NCI-H345 treated with DMSO at 0.1 percent for 48 hours (cell line): Measurements from ENCODE around the gene RIPOR3.

Experiments
- DNase-seq: peaks from one replicate; lab custom pipeline; 2025; ENCODE audit not compliant: unreplicated experiment; lab: John Stamatoyannopoulos, UW

Gene RIPOR3, protein sequence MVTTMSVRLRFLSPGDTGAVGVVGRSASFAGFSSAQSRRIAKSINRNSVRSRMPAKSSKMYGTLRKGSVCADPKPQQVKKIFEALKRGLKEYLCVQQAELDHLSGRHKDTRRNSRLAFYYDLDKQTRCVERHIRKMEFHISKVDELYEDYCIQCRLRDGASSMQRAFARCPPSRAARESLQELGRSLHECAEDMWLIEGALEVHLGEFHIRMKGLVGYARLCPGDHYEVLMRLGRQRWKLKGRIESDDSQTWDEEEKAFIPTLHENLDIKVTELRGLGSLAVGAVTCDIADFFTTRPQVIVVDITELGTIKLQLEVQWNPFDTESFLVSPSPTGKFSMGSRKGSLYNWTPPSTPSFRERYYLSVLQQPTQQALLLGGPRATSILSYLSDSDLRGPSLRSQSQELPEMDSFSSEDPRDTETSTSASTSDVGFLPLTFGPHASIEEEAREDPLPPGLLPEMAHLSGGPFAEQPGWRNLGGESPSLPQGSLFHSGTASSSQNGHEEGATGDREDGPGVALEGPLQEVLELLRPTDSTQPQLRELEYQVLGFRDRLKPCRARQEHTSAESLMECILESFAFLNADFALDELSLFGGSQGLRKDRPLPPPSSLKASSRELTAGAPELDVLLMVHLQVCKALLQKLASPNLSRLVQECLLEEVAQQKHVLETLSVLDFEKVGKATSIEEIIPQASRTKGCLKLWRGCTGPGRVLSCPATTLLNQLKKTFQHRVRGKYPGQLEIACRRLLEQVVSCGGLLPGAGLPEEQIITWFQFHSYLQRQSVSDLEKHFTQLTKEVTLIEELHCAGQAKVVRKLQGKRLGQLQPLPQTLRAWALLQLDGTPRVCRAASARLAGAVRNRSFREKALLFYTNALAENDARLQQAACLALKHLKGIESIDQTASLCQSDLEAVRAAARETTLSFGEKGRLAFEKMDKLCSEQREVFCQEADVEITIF

DNA sequence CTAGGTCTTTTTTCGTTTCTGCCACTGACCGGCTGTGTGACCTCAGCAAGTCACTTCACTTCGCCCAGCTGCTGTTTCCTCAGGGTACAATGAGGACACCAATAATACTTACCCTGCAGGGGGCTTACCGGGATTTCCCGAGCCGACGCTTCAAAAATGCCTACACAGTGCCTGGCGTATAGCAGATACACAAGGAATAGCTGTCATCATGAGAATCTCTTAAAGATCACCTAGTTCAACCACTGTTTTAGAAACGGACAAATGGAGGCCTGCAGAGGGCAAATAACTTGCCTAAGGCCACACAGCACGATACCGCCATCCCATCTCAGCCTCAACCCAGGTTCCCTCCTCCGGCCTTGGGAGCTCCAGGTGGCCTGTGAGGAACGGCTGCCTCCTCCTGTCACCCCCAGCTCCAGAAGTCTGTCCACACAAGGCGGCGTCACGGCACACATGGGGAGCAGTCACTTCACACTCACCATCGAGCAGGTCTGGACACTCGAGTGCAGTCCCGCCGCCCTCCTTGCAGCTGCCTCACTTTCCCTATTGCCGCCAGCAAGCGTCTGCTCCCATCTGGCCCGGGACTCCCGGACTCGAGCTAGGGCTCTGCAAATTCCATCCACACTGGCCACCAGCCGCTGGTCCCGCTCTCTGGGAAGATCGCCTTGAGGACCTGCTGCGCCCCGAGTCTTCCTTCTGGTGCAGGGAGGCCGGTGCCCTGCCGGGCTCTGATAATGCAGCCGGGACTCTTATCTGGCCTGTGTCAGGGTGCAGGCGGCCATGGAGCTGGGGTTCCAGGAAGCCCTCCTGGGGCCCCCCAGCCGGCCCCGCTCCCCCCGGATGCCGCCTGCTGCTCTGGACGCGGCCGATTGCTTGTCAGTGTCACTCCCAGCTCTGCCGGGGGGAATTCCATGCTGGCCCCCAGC, at the start of gene RIPOR3:
Gene RIPOR3 (minus strand): TSS at position 893 of the 923 bp plus-strand sequence. CDS start 414 bp downstream, at position 479.
- DNase-seq = no peak

DNA sequence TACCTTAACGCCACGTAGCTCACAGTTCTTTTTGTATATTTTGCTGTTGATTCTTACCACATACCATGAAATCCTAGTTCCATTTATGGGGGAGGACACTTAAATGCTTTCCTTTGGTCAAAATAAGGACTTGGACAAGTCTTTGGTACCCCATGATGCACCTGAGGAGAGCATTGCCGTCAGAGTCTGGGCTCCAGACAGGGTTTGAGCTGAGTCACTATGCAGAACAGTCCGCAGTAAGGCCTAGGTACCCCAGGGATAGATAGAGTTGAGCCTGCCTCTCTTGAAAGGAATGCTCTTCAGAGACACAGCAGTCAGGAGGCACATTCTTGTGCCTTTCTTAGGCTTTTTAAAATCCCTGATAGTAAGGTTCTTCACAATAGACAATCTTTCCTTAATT, 46.0 kb upstream of the RIPOR3 start:
- no peak for DNase-seq

DNA sequence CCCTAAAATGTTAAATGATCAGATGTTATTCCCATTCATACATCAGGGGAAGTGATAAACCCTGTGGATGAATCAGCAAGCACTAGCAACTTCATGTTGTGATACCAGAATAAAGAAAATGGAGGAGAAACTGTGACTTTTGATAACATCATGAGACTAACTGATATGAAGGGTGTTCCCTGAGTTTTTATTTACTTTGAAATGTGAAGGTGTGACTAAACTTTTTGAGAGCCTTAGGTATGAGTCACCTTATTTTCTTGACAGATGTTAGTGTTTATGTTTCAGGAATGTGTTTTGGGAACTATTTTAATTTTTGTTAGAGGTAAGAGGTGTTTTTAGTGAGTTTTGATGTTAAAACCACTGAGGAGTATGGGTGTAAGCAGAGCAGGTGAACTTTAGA, 44.5 kb upstream of the RIPOR3 start:
- no peak for DNase-seq

DNA sequence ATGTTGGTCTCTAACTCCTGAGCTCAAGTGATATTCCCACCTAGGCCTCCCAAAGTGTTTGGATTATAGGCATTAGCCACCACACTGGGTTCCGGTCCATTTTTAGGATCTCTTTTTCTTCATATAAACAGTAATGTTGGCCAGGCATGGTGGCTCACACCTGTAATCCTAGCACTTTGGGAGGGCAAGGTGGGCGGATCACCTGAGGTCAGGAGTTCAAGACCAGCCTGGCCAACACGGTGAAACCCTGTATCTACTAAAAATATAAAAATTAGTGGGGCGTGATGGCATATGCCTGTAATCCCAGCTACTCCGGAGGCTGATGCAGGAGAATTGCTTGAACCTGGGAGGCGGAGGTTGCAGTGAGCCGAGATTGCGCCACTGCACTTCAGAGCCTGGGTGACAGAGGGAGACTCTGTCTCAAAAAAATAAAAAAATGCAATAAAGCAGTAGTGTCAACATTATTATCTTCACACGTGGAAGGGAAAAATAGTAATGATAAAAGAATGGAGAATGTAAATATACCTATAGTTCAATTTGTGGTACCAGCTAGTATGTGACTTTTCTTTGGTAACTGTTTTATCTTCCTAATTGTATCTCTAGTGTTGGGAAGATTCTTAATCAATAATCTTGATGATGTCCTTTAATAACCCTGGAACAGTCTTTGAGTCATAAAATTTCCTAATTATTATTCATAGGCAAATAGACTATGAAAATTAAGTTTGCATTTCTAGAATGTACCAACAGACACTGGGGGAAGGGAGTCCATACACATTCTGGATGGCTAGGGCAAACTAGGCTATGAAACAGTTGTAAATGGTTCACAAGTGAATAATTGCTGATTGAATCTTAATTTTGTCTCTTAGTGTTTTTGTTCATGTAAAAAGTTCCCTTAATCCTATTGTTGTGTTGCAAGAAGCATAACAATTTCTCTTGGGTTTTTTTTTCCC, 43.7 kb upstream of the RIPOR3 start:
- no peak for DNase-seq

DNA sequence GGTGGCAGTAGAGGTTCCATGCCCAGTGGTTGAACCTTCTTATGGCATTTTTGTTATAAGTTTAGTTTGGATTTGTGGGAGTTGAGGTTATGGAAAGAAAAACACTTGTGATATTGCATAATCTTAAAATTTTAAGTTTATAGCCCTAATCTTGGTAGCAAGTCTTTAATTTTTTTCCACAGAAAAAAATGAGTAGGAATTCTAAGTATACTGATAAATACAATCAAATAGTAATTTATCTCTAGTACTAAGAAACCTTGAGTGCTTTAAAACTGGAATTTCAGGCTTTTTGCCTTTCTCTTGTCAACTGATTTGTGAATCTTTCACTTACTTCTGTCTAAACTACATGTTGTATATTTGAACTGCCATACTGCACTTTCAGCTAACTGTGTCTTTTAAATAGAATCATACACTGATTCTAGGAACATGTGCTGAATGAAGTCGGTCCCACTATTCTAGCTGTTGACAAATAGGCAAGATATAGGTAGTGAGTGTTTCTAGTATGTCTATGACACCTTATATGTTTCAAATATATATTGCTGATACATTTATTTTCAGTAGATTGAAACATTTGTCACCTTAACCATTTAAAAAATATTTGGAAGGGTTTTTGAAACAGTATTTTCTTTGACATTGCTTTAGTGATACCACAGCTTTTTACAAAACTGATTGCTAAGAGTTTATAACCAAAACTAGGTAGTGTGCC, 42.5 kb upstream of the RIPOR3 start:
- no peak for DNase-seq

DNA sequence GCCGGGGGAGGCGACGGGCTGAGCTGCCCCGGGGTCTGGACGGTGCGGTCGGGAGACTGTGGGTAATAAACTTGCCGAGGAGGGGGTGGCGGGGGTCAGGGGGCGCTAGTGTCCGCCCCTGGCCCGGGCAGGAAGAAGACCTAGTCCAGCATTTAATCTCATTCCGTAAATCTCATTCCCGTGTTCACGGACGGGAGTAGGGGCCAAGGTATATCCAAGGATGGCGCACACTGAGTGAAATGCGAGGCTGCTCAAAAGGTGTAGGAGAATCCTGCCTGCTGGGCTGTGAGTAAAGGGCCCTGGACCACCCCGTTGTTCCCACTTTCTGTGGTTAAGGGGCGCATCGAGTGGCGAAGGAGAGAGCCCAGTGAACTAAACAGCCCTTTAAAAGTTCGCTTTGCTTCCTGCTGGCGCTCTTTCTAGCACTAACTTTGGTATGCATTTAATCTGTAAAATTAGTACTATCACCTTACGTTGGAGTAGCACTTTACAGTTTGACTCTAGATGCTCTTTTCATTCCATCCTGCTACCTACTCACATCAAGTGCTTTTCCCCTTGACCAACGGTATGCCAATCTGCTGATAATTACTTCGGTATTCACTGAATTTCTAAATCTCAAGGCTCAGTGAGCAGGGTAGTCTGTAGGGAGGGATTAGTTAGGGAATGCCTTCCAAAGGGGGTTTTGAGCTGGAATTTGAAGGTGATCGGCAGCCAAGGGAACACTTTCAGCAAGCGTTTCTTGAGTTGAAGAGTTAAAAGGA, 40.8 kb upstream of the RIPOR3 start:
- DNase-seq = no peak

DNA sequence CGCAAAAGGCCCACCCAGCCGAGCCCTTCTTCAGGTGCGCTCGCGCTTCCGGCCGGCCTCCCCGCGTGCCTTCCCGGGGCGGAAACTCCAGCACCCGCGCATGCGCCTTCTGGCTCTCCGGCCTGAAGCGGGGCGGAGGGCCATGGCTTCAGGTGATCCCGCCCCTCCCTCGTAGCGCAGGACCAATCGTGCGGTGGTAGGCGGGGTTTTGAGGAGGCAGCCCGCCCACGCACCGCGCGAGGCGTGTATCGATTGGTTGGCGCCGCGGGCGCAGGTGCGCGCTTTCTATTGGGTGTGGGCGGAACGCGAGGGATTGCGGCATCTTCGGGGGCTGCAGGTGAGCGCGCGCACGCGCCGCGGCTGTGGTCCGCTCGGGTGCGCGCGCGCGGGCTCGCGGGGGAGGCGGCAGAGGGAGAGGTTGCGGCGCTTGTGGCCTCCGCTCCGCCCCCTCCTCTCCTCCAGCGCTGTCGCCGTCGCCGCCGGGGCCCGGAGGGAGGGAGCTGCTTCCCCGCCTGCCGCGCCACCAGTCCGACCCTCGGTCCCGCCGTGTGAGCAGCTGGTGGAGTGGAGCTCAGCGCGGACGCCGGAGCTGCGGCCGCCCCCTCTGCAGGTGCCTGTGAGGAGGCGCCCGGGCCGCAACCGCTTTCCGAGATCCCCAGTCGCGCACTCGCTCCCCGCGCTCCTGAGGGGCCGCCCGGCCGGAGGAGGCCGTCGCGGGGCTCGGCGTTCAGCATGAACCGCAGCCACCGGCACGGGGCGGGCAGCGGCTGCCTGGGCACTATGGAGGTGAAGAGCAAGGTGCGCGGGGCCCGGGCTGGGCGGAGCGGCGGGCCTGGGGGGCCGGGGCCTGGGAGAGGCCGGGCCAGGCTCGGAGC, 40.0 kb upstream of the RIPOR3 start, which contains the start of gene PARD6B:
Gene PARD6B (plus strand): TSS at position 526 of the 875 bp plus-strand sequence. CDS start 207 bp downstream, at position 733.
- peak; percentile 99 for DNase-seq

DNA sequence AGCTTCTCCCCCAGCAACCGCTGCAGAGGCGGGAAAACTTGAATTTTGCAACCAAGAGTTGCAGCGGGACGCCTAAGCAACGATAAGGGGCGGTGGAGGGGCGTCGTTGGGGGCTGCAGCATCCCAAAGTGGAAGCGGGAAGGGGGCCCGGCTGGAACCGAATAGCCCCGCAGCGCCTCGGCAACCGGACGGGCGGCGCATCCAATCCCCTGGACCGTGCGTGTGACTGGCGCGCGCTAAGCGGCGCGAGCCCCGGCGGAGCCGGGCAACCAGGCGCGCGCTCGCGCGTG, 39.4 kb upstream of the RIPOR3 start:
- DNase-seq = no peak

DNA sequence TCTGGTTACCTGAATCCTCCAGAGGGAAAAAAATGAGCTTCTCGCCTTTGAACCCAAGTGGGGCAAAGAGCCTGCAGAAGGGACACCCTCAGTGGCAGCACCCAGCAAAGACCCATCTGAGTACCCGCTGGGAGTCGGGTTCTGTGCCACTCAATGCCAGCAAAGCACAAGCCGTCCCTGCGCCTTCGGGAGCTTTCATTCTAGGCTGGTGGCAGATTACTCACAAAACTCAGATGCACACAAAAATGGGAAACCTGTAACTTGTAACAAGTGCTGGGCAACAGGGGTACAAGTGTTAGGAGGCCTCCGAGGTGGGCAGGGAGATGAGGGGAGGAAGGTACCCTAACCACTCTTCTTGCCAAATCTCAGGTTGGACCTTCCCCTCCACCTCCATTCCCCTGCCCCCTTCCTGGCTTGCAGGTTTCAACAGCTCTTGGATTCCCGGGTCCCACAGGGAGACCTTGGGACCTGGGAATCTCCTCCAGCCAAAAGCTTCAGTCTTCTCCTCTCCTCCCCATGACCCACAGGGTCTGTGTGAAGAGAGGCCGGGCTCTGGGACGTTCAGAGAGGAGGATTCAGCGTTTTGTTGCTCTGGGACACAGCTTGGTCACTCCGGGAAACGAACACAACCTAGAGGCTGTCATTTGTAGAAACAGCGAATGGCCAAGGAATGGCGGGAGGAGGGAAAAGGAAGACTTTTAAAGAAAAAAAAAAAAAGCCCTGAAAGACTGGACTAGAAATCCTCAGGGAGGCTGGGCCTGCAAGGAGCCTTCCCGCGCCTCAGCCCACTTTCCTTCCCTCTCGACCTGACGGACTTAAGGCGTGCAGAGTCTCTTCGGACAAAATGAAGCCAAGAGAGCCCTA, 38.8 kb upstream of the RIPOR3 start:
- no peak for DNase-seq

DNA sequence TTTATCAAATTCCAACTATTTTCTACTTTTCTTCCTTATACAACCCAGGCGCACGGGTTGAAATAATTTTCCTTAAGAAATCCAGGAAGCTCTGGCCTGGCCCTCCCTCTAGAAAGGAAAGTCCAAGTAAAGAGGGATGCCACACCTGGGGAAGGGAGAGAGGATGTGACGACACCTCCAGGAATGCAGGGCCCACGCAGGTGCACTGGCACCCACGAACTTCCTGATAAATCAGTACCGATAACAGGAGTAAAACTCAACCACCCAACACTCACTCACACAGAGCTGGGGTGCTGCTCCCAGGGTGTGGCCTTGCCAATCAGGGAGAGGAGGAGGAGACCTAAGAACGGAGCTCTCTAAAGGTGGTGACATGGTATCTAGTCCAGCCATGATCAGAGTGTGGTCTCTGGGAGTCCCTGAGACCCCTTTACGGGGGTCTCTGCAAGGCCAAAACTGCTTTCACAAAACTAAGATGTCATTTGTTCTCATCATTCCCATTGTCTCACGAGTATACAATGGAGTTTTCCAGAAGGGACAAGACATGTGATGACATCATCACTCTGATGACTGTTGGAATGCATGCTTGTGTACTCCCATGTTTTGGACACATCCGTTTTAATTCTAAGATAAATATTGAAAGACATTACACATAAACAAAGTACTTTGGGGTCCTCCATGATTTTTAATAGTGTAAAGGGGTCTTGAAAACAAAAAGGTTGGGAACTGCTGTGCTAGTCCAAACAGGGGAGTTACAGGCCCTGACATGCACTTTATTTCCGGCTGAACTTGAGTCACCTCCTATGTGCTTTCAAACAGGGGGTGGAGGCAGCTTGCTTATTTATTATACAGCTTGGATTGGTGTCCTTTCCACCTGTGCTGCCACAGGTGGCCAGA, 37.9 kb upstream of the RIPOR3 start:
- no peak for DNase-seq

DNA sequence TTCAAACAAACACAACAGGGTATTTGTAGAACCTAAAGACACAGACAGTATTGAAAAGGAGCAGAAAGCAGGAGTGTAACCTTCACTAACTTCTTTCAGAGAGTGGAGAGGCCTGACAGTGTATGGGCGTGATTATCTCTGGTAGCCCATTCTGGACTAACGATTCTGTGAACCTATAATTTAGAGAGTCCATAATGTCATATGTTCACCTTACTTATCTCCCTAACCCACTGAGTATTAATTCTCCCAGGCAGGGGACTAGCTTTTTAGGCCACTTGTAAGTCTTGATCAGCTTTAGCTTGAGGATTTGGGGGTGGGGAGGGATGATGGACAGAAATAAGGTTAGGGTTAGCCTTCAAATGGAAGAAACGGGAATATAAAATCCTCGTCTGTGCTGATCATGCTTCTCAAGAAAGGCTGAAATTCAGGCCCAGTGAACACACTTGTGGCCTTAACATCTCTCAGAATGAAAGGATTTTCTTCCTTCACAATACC, 37.2 kb upstream of the RIPOR3 start:
- no peak for DNase-seq

DNA sequence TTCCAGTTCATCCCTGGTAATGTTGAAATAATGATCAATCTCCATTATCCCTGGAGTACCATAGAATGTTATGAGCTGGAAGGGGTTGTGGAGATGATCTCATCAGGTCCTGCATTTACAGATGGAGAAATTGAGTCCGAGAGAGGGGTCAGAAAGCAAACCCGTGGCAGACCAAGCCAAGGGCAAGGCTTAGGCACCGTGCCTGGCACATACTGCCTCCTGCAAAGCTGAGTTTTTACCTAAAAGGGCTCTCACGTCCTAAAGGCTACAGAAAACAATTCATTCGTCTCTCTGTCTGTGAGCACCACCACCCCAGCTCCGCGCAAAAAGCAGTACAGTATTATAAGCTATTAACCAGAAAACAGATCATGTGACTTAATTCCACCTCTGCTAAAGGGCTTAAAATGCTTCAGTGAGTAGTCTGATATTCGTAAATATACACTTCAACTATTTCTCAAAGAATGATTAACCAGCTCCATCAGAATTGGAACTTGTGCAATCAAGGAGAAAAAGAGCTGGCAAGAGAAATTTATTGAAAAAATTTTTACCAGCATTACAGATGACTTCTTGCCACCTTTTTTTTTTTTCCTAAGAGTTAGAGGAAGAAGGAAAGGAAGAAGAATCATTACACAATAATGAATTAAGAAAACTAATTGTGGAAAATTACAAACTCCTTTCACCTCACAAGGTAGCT, 36.6 kb upstream of the RIPOR3 start:
- DNase-seq = no peak

DNA sequence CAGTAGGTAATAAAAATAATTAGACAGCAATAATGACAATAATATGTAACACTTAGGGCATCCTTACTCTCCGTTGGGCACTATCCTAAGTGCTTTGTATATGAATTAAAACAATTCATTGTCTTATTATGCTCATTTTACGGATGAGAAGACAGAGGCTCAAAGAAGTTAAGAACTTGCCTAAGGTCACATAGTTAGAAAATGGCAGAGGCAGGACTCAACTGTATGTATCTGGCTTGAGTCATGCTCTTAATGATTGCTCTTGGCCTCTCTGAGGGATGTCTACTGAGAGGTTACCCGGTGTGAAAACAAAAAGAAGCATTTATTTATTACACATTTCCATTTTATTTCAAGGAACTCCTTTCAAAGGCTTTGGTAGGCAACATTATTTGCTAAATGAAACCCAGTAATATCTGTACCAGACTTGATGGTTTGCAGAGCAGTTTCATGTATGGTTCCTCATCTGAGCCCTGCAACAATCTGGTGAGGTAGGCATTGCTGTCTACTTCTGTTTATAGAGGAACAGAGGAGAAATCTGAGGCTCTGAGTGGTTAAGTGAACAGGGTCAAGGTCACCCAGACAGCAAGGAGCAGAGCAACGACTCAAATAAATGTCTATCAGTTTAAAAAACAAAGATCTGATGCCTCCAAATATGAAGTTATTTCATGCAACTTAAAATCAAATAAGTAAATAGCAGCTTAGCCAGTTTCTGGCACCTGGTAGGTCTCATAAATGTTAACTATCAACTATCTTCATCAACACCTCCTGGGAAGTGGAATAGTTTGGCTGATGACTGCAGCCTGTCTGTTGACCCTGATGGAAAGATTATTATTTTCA, 35.8 kb upstream of the RIPOR3 start:
- DNase-seq = no peak

DNA sequence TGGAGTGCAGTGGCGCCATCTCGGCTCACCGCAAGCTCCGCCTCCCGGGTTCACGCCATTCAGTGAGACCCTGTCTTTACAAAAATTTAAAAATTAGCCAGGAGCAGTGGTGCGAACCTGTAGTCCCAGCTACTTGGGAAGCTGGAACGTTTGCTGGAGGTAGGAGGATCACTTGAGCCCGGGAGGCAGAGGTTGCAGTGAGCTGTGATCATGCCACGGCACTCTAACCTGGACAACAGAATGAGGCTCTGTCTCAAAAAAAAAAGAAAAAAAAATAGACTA, 34.3 kb upstream of the RIPOR3 start:
- DNase-seq = no peak
